IMR-90 (cell line): ENCODE measurements around the gene FAM177B. TPM values are rescaled to one million over a fixed set of nuclear protein-coding genes. Genes with fewer than 3 reads are reported as not detected.

Experiments
- ATAC-seq: fragments of 200-7000 bp; cut with Tn5 transposase; 2 replicates; pipeline ENCODE4 v1.9.1; 2020; ENCODE audit warnings: low read depth, mild to moderate bottlenecking, moderate library complexity
- BruUV-seq: library from RNA; stranded (reverse); fragments of 400-500 nt; replicated peaks from 2 replicates; lab custom pipeline; 2021; lab: Mats Ljungman, UMichigan
- CTCF ChIA-PET: fragments of 300-600 bp; formaldehyde crosslinking; extraction: SDS; loops from one replicate; lab custom pipeline; 2021; ENCODE audit warnings: antibody characterized with exemption; lab: Yijun Ruan, JAX
- POLR2A ChIA-PET: fragments of 300-600 bp; sonication (Branson Sonifier 250); formaldehyde crosslinking; loops from one replicate; lab custom pipeline; 2022; ENCODE audit warnings: antibody characterized with exemption; ENCODE audit not compliant: unreplicated experiment; lab: Charles Lee
- DNase-seq: peaks from one replicate; pipeline ENCODE4 v3.0.0; 2013
- H2AFZ ChIP-seq: replicated peaks from 2 replicates; pipeline ENCODE3; 2013; ENCODE audit warnings: low read length, mild to moderate bottlenecking; ENCODE audit not compliant: poor library complexity
- H2AK5ac ChIP-seq: 2 replicates; pipeline ENCODE4 v1.6.1; 2013; ENCODE audit warnings: low read depth, low read length, inconsistent platforms
- H2AK9ac ChIP-seq: replicated peaks from 2 replicates; pipeline ENCODE3; 2013; ENCODE audit warnings: mild to moderate bottlenecking, low read depth, low read length, moderate library complexity; ENCODE audit not compliant: poor library complexity
- H2BK120ac ChIP-seq: 2 replicates; pipeline ENCODE4 v1.6.1; 2013; ENCODE audit warnings: low read depth, low read length, inconsistent platforms
- H2BK15ac ChIP-seq: 3 replicates; pipeline ENCODE4 v1.6.1; 2013; ENCODE audit warnings: low read depth, low read length, inconsistent platforms
- H2BK20ac ChIP-seq: 2 replicates; pipeline ENCODE4 v1.6.1; 2013; ENCODE audit warnings: low read depth, mild to moderate bottlenecking, inconsistent platforms, low read length, moderate library complexity
- H2BK5ac ChIP-seq: 2 replicates; pipeline ENCODE4 v1.6.1; 2013; ENCODE audit warnings: mild to moderate bottlenecking, low read depth, low read length, inconsistent platforms; ENCODE audit not compliant: poor library complexity, severe bottlenecking
- H3K14ac ChIP-seq: replicated peaks from 2 replicates; pipeline ENCODE4 v1.6.1; 2013; ENCODE audit warnings: low read depth, low read length, inconsistent platforms
- H3K18ac ChIP-seq: 2 replicates; pipeline ENCODE4 v1.6.1; 2013; ENCODE audit warnings: low read depth, low read length, control low read depth
- H3K23ac ChIP-seq: 2 replicates; pipeline ENCODE4 v1.6.1; 2013; ENCODE audit warnings: low read depth, low read length, inconsistent platforms
- H3K27ac ChIP-seq: 2 replicates; pipeline ENCODE4 v1.5.1; 2013; ENCODE audit warnings: mild to moderate bottlenecking, control low read depth, low read length; ENCODE audit not compliant: insufficient read depth
- H3K27me3 ChIP-seq: 2 replicates; pipeline ENCODE4 v1.6.1; 2013; ENCODE audit warnings: low read length; ENCODE audit not compliant: control insufficient read depth, insufficient read depth
- H3K36me3 ChIP-seq: 2 replicates; pipeline ENCODE4 v1.6.1; 2013; ENCODE audit warnings: low read length, mixed read lengths; ENCODE audit not compliant: control insufficient read depth, insufficient read depth
- H3K4ac ChIP-seq: 2 replicates; pipeline ENCODE4 v1.6.1; 2013; ENCODE audit warnings: low read depth, low read length, inconsistent platforms
- H3K4me1 ChIP-seq: 2 replicates; pipeline ENCODE4 v1.6.1; 2013; ENCODE audit warnings: low read length, mixed read lengths; ENCODE audit not compliant: control insufficient read depth, insufficient read depth
- H3K4me2 ChIP-seq: 2 replicates; pipeline ENCODE4 v1.6.1; 2013; ENCODE audit warnings: low read depth, mild to moderate bottlenecking, control low read depth, low read length, moderate library complexity
- H3K4me3 ChIP-seq: 2 replicates; pipeline ENCODE4 v1.5.1; 2013; ENCODE audit warnings: low read depth, mild to moderate bottlenecking, control low read depth, low read length, moderate library complexity; ENCODE audit not compliant: insufficient read depth
- H3K56ac ChIP-seq: 2 replicates; pipeline ENCODE4 v1.6.1; 2013; ENCODE audit warnings: low read length, inconsistent platforms; ENCODE audit not compliant: insufficient read depth; ENCODE audit errors: extremely low read depth
- H3K79me1 ChIP-seq, 2 experiments: 2 replicates each; pipeline ENCODE4 v1.6.1; 2013; ENCODE audit warnings: low read length in 2 of 2, inconsistent platforms in 1 of 2, low read depth in 1 of 2
- H3K9ac ChIP-seq: 2 replicates; pipeline ENCODE4 v1.6.1; 2013; ENCODE audit warnings: low read depth, low read length, control low read depth
- H3K9me1 ChIP-seq: 2 replicates; pipeline ENCODE4 v1.6.1; 2013; ENCODE audit warnings: low read length, inconsistent platforms; ENCODE audit not compliant: insufficient read depth
- H3K9me3 ChIP-seq: 2 replicates; pipeline ENCODE4 v1.6.1; 2013; ENCODE audit warnings: low read length; ENCODE audit not compliant: control insufficient read depth, insufficient read depth
- H4K20me1 ChIP-seq: 2 replicates; pipeline ENCODE4 v1.6.1; 2013; ENCODE audit warnings: low read length, inconsistent platforms; ENCODE audit not compliant: insufficient read depth
- H4K5ac ChIP-seq: 2 replicates; pipeline ENCODE4 v1.6.1; 2013; ENCODE audit warnings: mild to moderate bottlenecking, low read depth, low read length, control low read depth
- H4K8ac ChIP-seq, 2 experiments: 2 replicates each; pipeline ENCODE4 v1.6.1; 2013; ENCODE audit warnings: low read depth in 2 of 2, low read length in 2 of 2, control low read depth in 1 of 2, inconsistent platforms in 1 of 2
- H4K91ac ChIP-seq: 2 replicates; pipeline ENCODE4 v1.6.1; 2013; ENCODE audit warnings: low read depth, low read length, inconsistent platforms; ENCODE audit not compliant: insufficient read depth
- CEBPB ChIP-seq: IDR thresholded peaks from 2 replicates; pipeline ENCODE4 v1.6.1; 2012; ENCODE audit warnings: low read depth, low read length, improper control_type of control experiment
- CHD1 ChIP-seq: IDR thresholded peaks from 2 replicates; pipeline ENCODE4 v1.6.1; 2012; ENCODE audit warnings: low read depth, low read length, improper control_type of control experiment
- FOS ChIP-seq: fragments of 150-350 bp; IDR thresholded peaks from 2 replicates; pipeline ENCODE4 v1.6.1; 2016; ENCODE audit warnings: low read depth, low read length
- MAFK ChIP-seq: IDR thresholded peaks from 2 replicates; pipeline ENCODE4 v1.6.1; 2012; ENCODE audit warnings: low read depth, low read length, improper control_type of control experiment
- MAZ ChIP-seq: IDR thresholded peaks from 2 replicates; pipeline ENCODE4 v1.6.1; 2012; ENCODE audit warnings: low read depth, mild to moderate bottlenecking, low read length, improper control_type of control experiment, moderate library complexity, borderline replicate concordance
- MXI1 ChIP-seq: IDR thresholded peaks from 2 replicates; pipeline ENCODE4 v1.6.1; 2012; ENCODE audit warnings: low read depth, mild to moderate bottlenecking, low read length, moderate library complexity, borderline replicate concordance
- NFE2L2 ChIP-seq: fragments of 150-350 bp; IDR thresholded peaks from 2 replicates; pipeline ENCODE4 v1.6.1; 2016; ENCODE audit warnings: low read depth, mild to moderate bottlenecking, low read length
- POLR2A ChIP-seq: IDR thresholded peaks from 2 replicates; pipeline ENCODE4 v1.6.1; 2012; ENCODE audit warnings: mild to moderate bottlenecking, low read depth, low read length
- RAD21 ChIP-seq: IDR thresholded peaks from 2 replicates; pipeline ENCODE4 v1.6.1; 2012; ENCODE audit warnings: low read length, improper control_type of control experiment
- SMC3 ChIP-seq: fragments of 150-350 bp; IDR thresholded peaks from 2 replicates; pipeline ENCODE4 v1.6.1; 2016; ENCODE audit warnings: low read depth, mild to moderate bottlenecking, antibody characterized with exemption, low read length, moderate library complexity
- WGBS, 2 experiments: methylation state at CpG; one replicate each; pipeline versions ENCODE4 v1.1.5 to v1.1.7; 2013; ENCODE audit warnings: missing lambda C conversion rate in 2 of 2; ENCODE audit not compliant: insufficient read length in 1 of 2; ENCODE audit errors: extremely low coverage in 2 of 2; 5-methylcytosine and 5-hydroxymethylcytosine counted together
- dilution Hi-C: fragments of 300-500 bp; cut with HindIII; formaldehyde crosslinking; loops from one replicate; pipeline ENCODE4 v1.14.3; 2018; ENCODE audit warnings: low sequenced_read_pairs; ENCODE audit not compliant: unreplicated experiment
- in situ Hi-C: fragments of 300-500 bp; cut with MboI; formaldehyde crosslinking; loops from 3 replicates; pipeline ENCODE4 v1.14.3; 2019; ENCODE audit warnings: low sequenced_read_pairs, inconsistent platforms, mixed read lengths
- intact Hi-C: fragments of 100-400 bp; cut with micrococcal nuclease; formaldehyde crosslinking; loops from 2 replicates; pipeline ENCODE4 v1.10.0; 2022
- polyA plus RNA-seq, 3 experiments: library from polyadenylated mRNA; depleted of rRNA; stranded (reverse); fragments of >200 nt; gene quantifications; 2 replicates each; pipeline ENCODE4 v1.2.3, GENCODE V29; 2012; ENCODE audit warnings: low replicate concordance in 1 of 3
- total RNA-seq: library from RNA; depleted of rRNA; stranded (reverse); fragments of >200 nt; gene quantifications from 2 replicates; pipeline ENCODE4 v1.2.3, GENCODE V29; 2012
- TF ChIP-seq, protein P1 (sequence below): conservative IDR thresholded peaks from 2 replicates; pipeline ENCODE4 v1.5.1; 2012; ENCODE audit warnings: mild to moderate bottlenecking, low read depth, low read length, improper control_type of control experiment
- TF ChIP-seq, protein P2 (sequence below): fragments of 150-350 bp; IDR thresholded peaks from 2 replicates; pipeline ENCODE4 v1.6.1; 2017; ENCODE audit warnings: mild to moderate bottlenecking, antibody characterized with exemption, low read length, low read depth
- TF ChIP-seq, protein P3 (sequence below): fragments of 150-350 bp; IDR thresholded peaks from 2 replicates; pipeline ENCODE4 v1.6.1; 2016; ENCODE audit warnings: low read depth, mild to moderate bottlenecking, low read length, moderate library complexity, borderline replicate concordance

The FAM177B gene
- total and polyA plus RNA-seq, 2 of the 4 experiments (the other 2 are of a cell fraction) = not detected

DNA sequence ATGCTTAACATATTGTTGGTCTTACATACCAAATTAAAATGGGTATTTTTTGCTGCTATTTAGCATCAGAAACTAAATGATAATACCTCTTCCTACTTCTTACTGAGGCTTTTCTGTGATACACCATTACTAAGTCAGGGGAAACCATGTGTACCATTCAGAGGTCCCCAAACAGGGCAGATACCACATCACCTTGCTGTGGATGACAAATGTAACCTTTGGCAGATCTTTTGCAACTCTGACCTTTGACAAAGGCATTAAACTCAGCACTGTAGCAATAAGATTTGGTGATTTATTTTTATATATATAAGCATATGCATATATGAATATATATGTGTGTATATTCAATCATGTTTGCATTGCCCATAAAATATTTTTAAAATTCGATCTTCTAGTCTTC, 2.9 kb downstream of the FAM177B start:
- no TSS peak for BruUV-seq
- Histone ChIP-seq H3K9ac (no peak overlapping the region), H2AFZ (no peak overlapping the region), H3K9me1 (no peaks in the 10 kb centered on the region), H3K4me1 (peaks cover 6% of the 10 kb centered on the region), H4K20me1 (no peaks in the 10 kb centered on the region), H3K4ac (no peak overlapping the region), H2AK9ac (no peak overlapping the region), H3K14ac (no peak overlapping the region), H4K5ac (no peak overlapping the region), H3K9me3 (no peaks in the 10 kb centered on the region), H3K18ac (no peak overlapping the region), H3K23ac (no peak overlapping the region), H4K91ac (no peak overlapping the region), H3K36me3 (peaks cover 7% of the 10 kb centered on the region; the same call in 1 of the 2 replicates), H3K27ac (no peak overlapping the region), H4K8ac (no peak overlapping the region), H3K27me3 (no peaks in the 10 kb centered on the region), H2BK5ac (no peak overlapping the region), H3K4me3 (no peak overlapping the region), H2AK5ac (no peak overlapping the region), H2BK120ac (no peak overlapping the region), H2BK15ac (no peak overlapping the region), H3K79me1 (no peaks in the 10 kb centered on the region), H3K56ac (no peak overlapping the region), H2BK20ac (no peak overlapping the region), H3K4me2 (no peak overlapping the region)
- WGBS, 2 experiments = no CpG with 5 or more reads among the region's 1 CpG
- CTCF ChIA-PET = interaction anchor here (1.1 to 1.5 kb wide), 3 partner anchors 8 to 350 kb away, joined by 3 to 7 read pairs (median 7); no protein-coding TSS in a partner anchor
- DNase-seq (no peak), ATAC-seq (no peak)
- dilution Hi-C loops (no loop called here), intact Hi-C loops (no loop called here), in situ Hi-C loops (no loop called here)
- POLR2A ChIA-PET = no interaction called here
- TF ChIP-seq NFE2L2 (no peak), CEBPB (no peak), MAFK (no peak), FOS (no peak), SMC3 (no peak), MAZ (no peak), RAD21 (no peak), CHD1 (no peak), POLR2A (no peak), MXI1 (no peak)
- TF ChIP-seq, protein P1, sequence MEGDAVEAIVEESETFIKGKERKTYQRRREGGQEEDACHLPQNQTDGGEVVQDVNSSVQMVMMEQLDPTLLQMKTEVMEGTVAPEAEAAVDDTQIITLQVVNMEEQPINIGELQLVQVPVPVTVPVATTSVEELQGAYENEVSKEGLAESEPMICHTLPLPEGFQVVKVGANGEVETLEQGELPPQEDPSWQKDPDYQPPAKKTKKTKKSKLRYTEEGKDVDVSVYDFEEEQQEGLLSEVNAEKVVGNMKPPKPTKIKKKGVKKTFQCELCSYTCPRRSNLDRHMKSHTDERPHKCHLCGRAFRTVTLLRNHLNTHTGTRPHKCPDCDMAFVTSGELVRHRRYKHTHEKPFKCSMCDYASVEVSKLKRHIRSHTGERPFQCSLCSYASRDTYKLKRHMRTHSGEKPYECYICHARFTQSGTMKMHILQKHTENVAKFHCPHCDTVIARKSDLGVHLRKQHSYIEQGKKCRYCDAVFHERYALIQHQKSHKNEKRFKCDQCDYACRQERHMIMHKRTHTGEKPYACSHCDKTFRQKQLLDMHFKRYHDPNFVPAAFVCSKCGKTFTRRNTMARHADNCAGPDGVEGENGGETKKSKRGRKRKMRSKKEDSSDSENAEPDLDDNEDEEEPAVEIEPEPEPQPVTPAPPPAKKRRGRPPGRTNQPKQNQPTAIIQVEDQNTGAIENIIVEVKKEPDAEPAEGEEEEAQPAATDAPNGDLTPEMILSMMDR = no peak
- TF ChIP-seq, protein P2, sequence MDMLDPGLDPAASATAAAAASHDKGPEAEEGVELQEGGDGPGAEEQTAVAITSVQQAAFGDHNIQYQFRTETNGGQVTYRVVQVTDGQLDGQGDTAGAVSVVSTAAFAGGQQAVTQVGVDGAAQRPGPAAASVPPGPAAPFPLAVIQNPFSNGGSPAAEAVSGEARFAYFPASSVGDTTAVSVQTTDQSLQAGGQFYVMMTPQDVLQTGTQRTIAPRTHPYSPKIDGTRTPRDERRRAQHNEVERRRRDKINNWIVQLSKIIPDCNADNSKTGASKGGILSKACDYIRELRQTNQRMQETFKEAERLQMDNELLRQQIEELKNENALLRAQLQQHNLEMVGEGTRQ = no peak
- TF ChIP-seq, protein P3, sequence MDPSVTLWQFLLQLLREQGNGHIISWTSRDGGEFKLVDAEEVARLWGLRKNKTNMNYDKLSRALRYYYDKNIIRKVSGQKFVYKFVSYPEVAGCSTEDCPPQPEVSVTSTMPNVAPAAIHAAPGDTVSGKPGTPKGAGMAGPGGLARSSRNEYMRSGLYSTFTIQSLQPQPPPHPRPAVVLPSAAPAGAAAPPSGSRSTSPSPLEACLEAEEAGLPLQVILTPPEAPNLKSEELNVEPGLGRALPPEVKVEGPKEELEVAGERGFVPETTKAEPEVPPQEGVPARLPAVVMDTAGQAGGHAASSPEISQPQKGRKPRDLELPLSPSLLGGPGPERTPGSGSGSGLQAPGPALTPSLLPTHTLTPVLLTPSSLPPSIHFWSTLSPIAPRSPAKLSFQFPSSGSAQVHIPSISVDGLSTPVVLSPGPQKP = no peak
